ENCODE results near the gene ZSWIM1. TPM values are rescaled to one million over a fixed set of nuclear protein-coding genes. Genes with fewer than 3 reads are reported as not detected.

Gene ZSWIM1
- total RNA-seq (13.1 TPM), polyA plus RNA-seq (ENCODE audit: insufficient read depth, low read depth, low replicate concordance) (6.7 TPM)
- long read RNA-seq, donor 1: 0 reads
- long read RNA-seq, donor 2, partial matches to known transcripts: 8 of 8 reads
- long read RNA-seq, donor 2, other reads (novel, unspliced or antisense): 0 of 8 reads
- long read RNA-seq, donor 3, partial matches to known transcripts: 20 of 22 reads
- long read RNA-seq, donor 3, other reads (novel, unspliced or antisense): 0 of 22 reads
- long read RNA-seq, donor 4, partial matches to known transcripts: 11 of 12 reads
- long read RNA-seq, donor 4, other reads (novel, unspliced or antisense): 0 of 12 reads
- long read RNA-seq, donor 5: 0 reads
- long read RNA-seq, donor 6: 0 reads
- long read RNA-seq, donor 7, partial matches to known transcripts: 1 of 1 reads
- long read RNA-seq, donor 7, other reads (novel, unspliced or antisense): 0 of 1 reads
- long read RNA-seq, donor 8, partial matches to known transcripts: 0 of 1 reads
- long read RNA-seq, donor 8, other reads (novel, unspliced or antisense): 0 of 1 reads
- long read RNA-seq, donor 9, partial matches to known transcripts: 0 of 1 reads
- long read RNA-seq, donor 9, other reads (novel, unspliced or antisense): 0 of 1 reads
- long read RNA-seq, donor 10, partial matches to known transcripts: 5 of 9 reads
- long read RNA-seq, donor 10, other reads (novel, unspliced or antisense): 0 of 9 reads

DNA sequence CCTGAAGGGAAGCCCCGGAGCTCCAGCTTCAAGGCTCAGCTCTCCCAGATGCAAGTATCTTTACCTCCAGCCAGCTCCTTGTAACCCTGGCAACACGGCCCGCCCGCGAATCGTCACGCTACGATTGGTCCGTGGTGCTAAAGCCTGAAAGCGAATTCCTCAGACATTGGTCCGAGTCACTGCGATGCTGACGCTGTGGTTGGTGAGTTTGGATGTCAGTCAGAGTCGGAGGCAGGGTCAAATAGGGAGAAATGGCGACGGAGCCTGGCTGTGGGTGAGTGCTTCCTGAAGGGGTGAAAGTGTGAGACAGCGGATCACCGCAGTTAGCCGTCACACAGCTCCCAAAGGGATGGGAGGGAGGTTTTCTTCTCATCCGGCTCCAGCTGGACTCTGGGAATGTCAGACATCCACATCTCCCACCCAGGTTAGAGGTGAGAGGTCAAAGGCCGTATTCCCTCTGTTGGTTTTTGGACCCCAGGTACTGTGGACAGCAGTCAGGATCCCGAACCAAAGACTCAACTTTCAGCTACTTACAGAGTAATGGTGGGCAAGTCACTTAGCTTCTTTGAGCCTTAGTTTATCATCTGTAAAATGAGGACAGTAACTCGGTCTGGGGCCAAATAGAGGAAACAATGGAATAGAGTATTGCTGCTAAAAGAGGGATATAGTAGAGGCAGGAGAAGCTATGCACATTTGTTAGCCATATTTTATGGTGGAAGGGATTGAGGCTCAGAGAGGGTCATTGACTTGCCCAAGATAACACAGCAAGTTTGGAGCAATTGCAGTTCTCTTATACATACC is at the start of gene ZSWIM1:
Gene ZSWIM1, plus strand, starts transcription at position 240 of the 801 bp plus-strand sequence. CDS start 1,366 bp downstream, outside the sequence.
- TF ChIP-seq, protein P1, sequence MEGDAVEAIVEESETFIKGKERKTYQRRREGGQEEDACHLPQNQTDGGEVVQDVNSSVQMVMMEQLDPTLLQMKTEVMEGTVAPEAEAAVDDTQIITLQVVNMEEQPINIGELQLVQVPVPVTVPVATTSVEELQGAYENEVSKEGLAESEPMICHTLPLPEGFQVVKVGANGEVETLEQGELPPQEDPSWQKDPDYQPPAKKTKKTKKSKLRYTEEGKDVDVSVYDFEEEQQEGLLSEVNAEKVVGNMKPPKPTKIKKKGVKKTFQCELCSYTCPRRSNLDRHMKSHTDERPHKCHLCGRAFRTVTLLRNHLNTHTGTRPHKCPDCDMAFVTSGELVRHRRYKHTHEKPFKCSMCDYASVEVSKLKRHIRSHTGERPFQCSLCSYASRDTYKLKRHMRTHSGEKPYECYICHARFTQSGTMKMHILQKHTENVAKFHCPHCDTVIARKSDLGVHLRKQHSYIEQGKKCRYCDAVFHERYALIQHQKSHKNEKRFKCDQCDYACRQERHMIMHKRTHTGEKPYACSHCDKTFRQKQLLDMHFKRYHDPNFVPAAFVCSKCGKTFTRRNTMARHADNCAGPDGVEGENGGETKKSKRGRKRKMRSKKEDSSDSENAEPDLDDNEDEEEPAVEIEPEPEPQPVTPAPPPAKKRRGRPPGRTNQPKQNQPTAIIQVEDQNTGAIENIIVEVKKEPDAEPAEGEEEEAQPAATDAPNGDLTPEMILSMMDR (IDR thresholded peaks at IDR 0.05; ENCODE audit: borderline replicate concordance, extremely low read depth, insufficient read depth): no peak
- Histone ChIP-seq H3K9me3 (ENCODE audit: control insufficient read depth in 2 of 3, insufficient read depth in 1 of 3, low read length in 3 of 3) (no peaks in the 10 kb centered on the region), H3K36me3 (ENCODE audit: control insufficient read depth in 2 of 3, insufficient read depth in 3 of 3, low read length in 3 of 3) (peaks cover 4 to 28% (median 18%) of the 10 kb centered on the region in 3 donors), H3K4me1 (ENCODE audit: control insufficient read depth in 2 of 3, insufficient read depth in 2 of 3, low read depth in 1 of 3, low read length in 3 of 3) (peaks cover 0 to 7% (median 0%) of the 10 kb centered on the region in 3 donors), H3K27me3 (ENCODE audit: control insufficient read depth, insufficient read depth, low read length) (no peaks in the 10 kb centered on the region), H3K27ac (ENCODE audit: low read depth in 2 of 2, low read length in 2 of 2) (peak within 1 kb of the TSS; percentile 75 to 89), H3K4me3 (ENCODE audit: low read length in 3 of 3) (peak within 1 kb of the TSS; percentile 81 to 97 (median 83)), H3K9ac (ENCODE audit: low read length in 3 of 3) (peak within 1 kb of the TSS; percentile 68 to 99 (median 92))
- FAIRE-seq (peak; percentile 98), DNase-seq (peak; percentile 99 to 100 (median 100))
- intact Hi-C loops (cut with DNase I): no loop called here

DNA sequence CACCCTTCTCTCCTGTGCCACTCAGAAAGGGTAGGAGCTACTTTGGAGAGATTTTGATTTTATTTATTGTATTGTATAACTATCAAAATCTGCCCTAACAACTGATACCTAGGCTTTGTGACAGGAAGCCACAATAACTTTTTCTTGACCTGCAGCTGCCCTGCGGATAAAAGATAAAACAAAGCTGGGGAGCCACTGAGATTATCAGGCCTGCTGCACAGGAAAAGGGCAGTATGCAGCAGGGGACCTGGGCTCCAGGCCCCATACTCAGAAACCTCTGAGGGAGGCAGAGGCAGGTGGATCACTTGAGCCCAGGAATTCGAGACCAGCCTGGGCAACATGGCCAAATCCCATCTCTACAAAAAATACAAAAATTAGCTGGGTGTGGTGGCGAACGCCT is 48.4 kb upstream of the ZSWIM1 start:
- no peak for FAIRE-seq

More for the DNA sequence above, 48.4 kb upstream of the ZSWIM1 start:
- TF ChIP-seq, protein P1 (IDR thresholded peaks at IDR 0.05; ENCODE audit: borderline replicate concordance, extremely low read depth, insufficient read depth): no peak
- DNase-seq: peak in 1 of 5 donors; percentile 17
- no peak overlapping the region for H3K9ac ChIP-seq (ENCODE audit: low read length in 3 of 3)
- H3K27me3 ChIP-seq (ENCODE audit: control insufficient read depth, insufficient read depth, low read length): no peaks in the 10 kb centered on the region
- H3K27ac ChIP-seq (ENCODE audit: low read depth in 2 of 2, low read length in 2 of 2): peak overlapping the region; percentile 75 to 95
- peaks cover 4 to 16% (median 5%) of the 10 kb centered on the region in 3 donors for H3K4me1 ChIP-seq (ENCODE audit: control insufficient read depth in 2 of 3, insufficient read depth in 2 of 3, low read depth in 1 of 3, low read length in 3 of 3)
- intact Hi-C loops (cut with DNase I): no loop called here
- no peaks in the 10 kb centered on the region for H3K9me3 ChIP-seq (ENCODE audit: control insufficient read depth in 2 of 3, insufficient read depth in 1 of 3, low read length in 3 of 3)
- H3K4me3 ChIP-seq (ENCODE audit: low read length in 3 of 3): no peak overlapping the region
- H3K36me3 ChIP-seq (ENCODE audit: control insufficient read depth in 2 of 3, insufficient read depth in 3 of 3, low read length in 3 of 3): peaks cover 0 to 8% (median 0%) of the 10 kb centered on the region in 3 donors

All from kidney (tissue), 22 donors.